ENCODE results near the gene ZNF593.

GRCh38 chr1:26129778-26130177, 39.9 kb upstream of the ZNF593 start:
- TF ChIP-seq ZKSCAN1 (IDR thresholded peaks at IDR 0.05; ENCODE audit: low read length) (no peak), GABPA (IDR thresholded peaks at IDR 0.05; ENCODE audit: low read depth, low read length) (no peak), GABPA (CRISPR knock-in tag; IDR thresholded peaks at IDR 0.05; ENCODE audit: low read depth) (no peak), KDM4B (CRISPR knock-in tag; IDR thresholded peaks at IDR 0.05) (no peak), HOXA9 (CRISPR knock-in tag; IDR thresholded peaks at IDR 0.05; ENCODE audit: borderline replicate concordance) (no peak), NR3C1 (CRISPR knock-in tag; IDR thresholded peaks at IDR 0.05) (no peak), ZNF7 (CRISPR knock-in tag; IDR thresholded peaks at IDR 0.05) (no peak), MTF1 (CRISPR knock-in tag; IDR thresholded peaks at IDR 0.05) (no peak), POLR2A (IDR thresholded peaks at IDR 0.05; ENCODE audit: insufficient read depth in 1 of 2, low read depth in 2 of 2, low read length in 2 of 2) (no peak)
- TF ChIP-seq, protein P1, sequence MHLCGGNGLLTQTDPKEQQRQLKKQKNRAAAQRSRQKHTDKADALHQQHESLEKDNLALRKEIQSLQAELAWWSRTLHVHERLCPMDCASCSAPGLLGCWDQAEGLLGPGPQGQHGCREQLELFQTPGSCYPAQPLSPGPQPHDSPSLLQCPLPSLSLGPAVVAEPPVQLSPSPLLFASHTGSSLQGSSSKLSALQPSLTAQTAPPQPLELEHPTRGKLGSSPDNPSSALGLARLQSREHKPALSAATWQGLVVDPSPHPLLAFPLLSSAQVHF (CRISPR knock-in tag; IDR thresholded peaks at IDR 0.05): no peak
- TF ChIP-seq, protein P2, sequence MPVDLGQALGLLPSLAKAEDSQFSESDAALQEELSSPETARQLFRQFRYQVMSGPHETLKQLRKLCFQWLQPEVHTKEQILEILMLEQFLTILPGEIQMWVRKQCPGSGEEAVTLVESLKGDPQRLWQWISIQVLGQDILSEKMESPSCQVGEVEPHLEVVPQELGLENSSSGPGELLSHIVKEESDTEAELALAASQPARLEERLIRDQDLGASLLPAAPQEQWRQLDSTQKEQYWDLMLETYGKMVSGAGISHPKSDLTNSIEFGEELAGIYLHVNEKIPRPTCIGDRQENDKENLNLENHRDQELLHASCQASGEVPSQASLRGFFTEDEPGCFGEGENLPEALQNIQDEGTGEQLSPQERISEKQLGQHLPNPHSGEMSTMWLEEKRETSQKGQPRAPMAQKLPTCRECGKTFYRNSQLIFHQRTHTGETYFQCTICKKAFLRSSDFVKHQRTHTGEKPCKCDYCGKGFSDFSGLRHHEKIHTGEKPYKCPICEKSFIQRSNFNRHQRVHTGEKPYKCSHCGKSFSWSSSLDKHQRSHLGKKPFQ (CRISPR knock-in tag; IDR thresholded peaks at IDR 0.05; ENCODE audit: insufficient replicate concordance): no peak
- TF ChIP-seq, protein P3, sequence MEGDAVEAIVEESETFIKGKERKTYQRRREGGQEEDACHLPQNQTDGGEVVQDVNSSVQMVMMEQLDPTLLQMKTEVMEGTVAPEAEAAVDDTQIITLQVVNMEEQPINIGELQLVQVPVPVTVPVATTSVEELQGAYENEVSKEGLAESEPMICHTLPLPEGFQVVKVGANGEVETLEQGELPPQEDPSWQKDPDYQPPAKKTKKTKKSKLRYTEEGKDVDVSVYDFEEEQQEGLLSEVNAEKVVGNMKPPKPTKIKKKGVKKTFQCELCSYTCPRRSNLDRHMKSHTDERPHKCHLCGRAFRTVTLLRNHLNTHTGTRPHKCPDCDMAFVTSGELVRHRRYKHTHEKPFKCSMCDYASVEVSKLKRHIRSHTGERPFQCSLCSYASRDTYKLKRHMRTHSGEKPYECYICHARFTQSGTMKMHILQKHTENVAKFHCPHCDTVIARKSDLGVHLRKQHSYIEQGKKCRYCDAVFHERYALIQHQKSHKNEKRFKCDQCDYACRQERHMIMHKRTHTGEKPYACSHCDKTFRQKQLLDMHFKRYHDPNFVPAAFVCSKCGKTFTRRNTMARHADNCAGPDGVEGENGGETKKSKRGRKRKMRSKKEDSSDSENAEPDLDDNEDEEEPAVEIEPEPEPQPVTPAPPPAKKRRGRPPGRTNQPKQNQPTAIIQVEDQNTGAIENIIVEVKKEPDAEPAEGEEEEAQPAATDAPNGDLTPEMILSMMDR (CRISPR knock-in tag; IDR thresholded peaks at IDR 0.05): no peak
- TF ChIP-seq, protein P4, sequence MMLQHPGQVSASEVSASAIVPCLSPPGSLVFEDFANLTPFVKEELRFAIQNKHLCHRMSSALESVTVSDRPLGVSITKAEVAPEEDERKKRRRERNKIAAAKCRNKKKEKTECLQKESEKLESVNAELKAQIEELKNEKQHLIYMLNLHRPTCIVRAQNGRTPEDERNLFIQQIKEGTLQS (CRISPR knock-in tag; IDR thresholded peaks at IDR 0.05): no peak
